ENCODE measurements around the gene PEF1. TPM values are rescaled to one million over a fixed set of nuclear protein-coding genes. Genes with fewer than 3 reads are reported as not detected.

The PEF1 gene
- total RNA-seq, 1 experiment from 2014 or later, result 88.4 TPM

DNA sequence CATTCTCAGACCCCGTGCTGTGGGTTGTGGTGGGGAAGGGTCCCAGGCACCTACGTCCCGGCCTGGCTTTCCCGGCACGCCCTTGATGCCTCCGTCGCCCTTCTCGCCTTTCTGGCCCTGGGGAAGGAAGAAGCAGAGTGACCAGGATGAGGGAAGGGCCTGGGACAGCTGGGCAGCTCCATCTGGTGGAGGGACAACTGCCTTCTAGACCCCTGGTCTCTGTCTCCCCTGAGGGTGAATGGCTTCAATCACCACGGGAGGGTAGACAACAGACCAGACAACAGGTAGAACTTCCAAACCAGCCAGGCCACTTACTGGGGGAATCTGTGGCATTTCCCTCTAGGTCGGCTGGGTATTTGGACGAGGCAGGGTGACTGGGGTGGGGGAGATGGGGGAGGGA is 47.3 kb upstream of the PEF1 start:
- Histone ChIP-seq H3K9me3 (ENCODE audit: low read length) (no peaks in the 10 kb centered on the region), H3K79me2 (ENCODE audit: low read length) (no peaks in the 10 kb centered on the region), H4K20me1 (ENCODE audit: low read length) (no peaks in the 10 kb centered on the region), H3K27ac (ENCODE audit: low read length) (no peak overlapping the region), H3K4me1 (ENCODE audit: insufficient read depth, low read length) (peaks cover 27% of the 10 kb centered on the region), H2AFZ (ENCODE audit: low read length) (no peak overlapping the region), H3F3A (ENCODE audit: low read length, unreplicated experiment) (no peaks in the 10 kb centered on the region), H3K27me3 (ENCODE audit: low read length) (no peaks in the 10 kb centered on the region), H3K4me3 (ENCODE audit: low read length) (no peak overlapping the region), H3K4me2 (ENCODE audit: low read length) (no peak overlapping the region), H3K9ac (ENCODE audit: low read length) (no peak overlapping the region), H3K36me3 (ENCODE audit: low read depth, low read length) (no peaks in the 10 kb centered on the region), H3K9me2 (replicated peaks; ENCODE audit: low read length) (no peaks in the 10 kb centered on the region)
- DNase-seq (no peak), ATAC-seq (no peak)
- BruUV-seq (replicated peaks), result no TSS peak
- intact Hi-C loops (cut with micrococcal nuclease), result no loop called here
- ChIA-PET POLR2A (ENCODE audit: unreplicated experiment) (interaction anchor here (0.7 kb wide), 1 partner anchor 429 kb away, joined by 3 read pairs; no protein-coding TSS in a partner anchor), CTCF (no interaction called here)
- TF ChIP-seq, protein P1, sequence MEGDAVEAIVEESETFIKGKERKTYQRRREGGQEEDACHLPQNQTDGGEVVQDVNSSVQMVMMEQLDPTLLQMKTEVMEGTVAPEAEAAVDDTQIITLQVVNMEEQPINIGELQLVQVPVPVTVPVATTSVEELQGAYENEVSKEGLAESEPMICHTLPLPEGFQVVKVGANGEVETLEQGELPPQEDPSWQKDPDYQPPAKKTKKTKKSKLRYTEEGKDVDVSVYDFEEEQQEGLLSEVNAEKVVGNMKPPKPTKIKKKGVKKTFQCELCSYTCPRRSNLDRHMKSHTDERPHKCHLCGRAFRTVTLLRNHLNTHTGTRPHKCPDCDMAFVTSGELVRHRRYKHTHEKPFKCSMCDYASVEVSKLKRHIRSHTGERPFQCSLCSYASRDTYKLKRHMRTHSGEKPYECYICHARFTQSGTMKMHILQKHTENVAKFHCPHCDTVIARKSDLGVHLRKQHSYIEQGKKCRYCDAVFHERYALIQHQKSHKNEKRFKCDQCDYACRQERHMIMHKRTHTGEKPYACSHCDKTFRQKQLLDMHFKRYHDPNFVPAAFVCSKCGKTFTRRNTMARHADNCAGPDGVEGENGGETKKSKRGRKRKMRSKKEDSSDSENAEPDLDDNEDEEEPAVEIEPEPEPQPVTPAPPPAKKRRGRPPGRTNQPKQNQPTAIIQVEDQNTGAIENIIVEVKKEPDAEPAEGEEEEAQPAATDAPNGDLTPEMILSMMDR (conservative IDR thresholded peaks at IDR 0.05; ENCODE audit: low read depth, low read length), result no peak
- no peak for TF ChIP-seq EZH2phosphoT487 (IDR thresholded peaks at IDR 0.05; ENCODE audit: borderline replicate concordance, low read length)
- no peak for TF ChIP-seq EZH2 (IDR thresholded peaks at IDR 0.05; ENCODE audit: low read length, unreplicated experiment)

DNA sequence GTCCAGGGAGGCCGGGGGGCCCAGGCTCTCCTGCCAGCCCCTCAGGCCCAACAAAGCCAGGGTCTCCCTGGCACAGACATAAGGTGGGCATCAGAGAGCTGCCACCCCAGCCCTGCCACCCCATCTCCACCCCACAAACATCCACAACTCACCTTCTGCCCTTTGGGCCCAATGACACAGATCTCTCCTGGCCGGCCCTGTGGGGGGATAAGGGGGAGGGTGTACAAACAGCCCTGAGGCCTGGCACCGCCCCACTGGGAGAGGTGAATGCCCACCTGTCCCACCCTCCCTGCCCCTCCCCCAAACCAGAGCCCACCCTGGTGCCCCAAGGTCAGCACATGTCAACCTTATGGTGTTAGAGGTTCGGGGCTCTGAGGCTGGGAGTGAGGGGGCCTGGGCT is 46.8 kb upstream of the PEF1 start:
- H3K9me2 ChIP-seq (replicated peaks; ENCODE audit: low read length), result no peaks in the 10 kb centered on the region
- H3K9me3 ChIP-seq (ENCODE audit: low read length), result no peaks in the 10 kb centered on the region
- H3F3A ChIP-seq (ENCODE audit: low read length, unreplicated experiment), result no peaks in the 10 kb centered on the region
- CTCF ChIA-PET, result no interaction called here
- intact Hi-C loops (cut with micrococcal nuclease), result no loop called here
- POLR2A ChIA-PET (ENCODE audit: unreplicated experiment), result interaction anchor here (0.7 kb wide), 1 partner anchor 428 kb away, joined by 3 read pairs; no protein-coding TSS in a partner anchor
- peaks cover 27% of the 10 kb centered on the region for H3K4me1 ChIP-seq (ENCODE audit: insufficient read depth, low read length)
- H3K9ac ChIP-seq (ENCODE audit: low read length), result no peak overlapping the region
- ATAC-seq (no peak), DNase-seq (no peak)
- no peaks in the 10 kb centered on the region for H3K27me3 ChIP-seq (ENCODE audit: low read length)
- no peak overlapping the region for H2AFZ ChIP-seq (ENCODE audit: low read length)
- no peaks in the 10 kb centered on the region for H3K79me2 ChIP-seq (ENCODE audit: low read length)
- no peaks in the 10 kb centered on the region for H3K36me3 ChIP-seq (ENCODE audit: low read depth, low read length)
- H4K20me1 ChIP-seq (ENCODE audit: low read length), result no peaks in the 10 kb centered on the region
- TF ChIP-seq EZH2 (IDR thresholded peaks at IDR 0.05; ENCODE audit: low read length, unreplicated experiment) (no peak), EZH2phosphoT487 (IDR thresholded peaks at IDR 0.05; ENCODE audit: borderline replicate concordance, low read length) (no peak)
- TF ChIP-seq, protein P1 (conservative IDR thresholded peaks at IDR 0.05; ENCODE audit: low read depth, low read length), result no peak
- H3K4me2 ChIP-seq (ENCODE audit: low read length), result no peak overlapping the region
- no TSS peak for BruUV-seq (replicated peaks)
- H3K4me3 ChIP-seq (ENCODE audit: low read length), result no peak overlapping the region
- no peak overlapping the region for H3K27ac ChIP-seq (ENCODE audit: low read length)

DNA sequence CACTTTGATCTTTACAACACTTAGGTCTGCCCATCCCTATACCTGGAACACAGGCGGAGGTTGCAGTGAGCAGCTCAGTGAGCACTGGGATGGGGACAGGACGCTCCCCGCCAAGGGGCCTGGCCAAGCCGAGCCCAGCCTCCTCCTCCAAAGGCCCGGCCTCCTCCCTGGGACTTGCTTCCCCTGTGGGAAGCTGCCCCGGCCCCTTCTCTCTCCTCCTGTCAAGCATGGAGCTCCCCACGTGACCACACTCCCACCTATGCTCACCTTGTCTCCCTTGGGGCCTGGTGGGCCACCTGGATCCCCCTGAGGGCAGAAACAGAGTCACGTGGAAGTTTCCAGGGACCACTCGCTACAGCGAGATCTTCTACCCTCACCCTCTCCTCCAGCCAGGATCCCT is 46.2 kb upstream of the PEF1 start:
- BruUV-seq (replicated peaks), result no TSS peak
- H3K27me3 ChIP-seq (ENCODE audit: low read length), result no peaks in the 10 kb centered on the region
- DNase-seq (no peak), ATAC-seq (no peak)
- no peak overlapping the region for H3K4me3 ChIP-seq (ENCODE audit: low read length)
- H3K4me1 ChIP-seq (ENCODE audit: insufficient read depth, low read length), result peaks cover 27% of the 10 kb centered on the region
- H3K9me2 ChIP-seq (replicated peaks; ENCODE audit: low read length), result no peaks in the 10 kb centered on the region
- H3K9ac ChIP-seq (ENCODE audit: low read length), result no peak overlapping the region
- no peaks in the 10 kb centered on the region for H4K20me1 ChIP-seq (ENCODE audit: low read length)
- no peaks in the 10 kb centered on the region for H3F3A ChIP-seq (ENCODE audit: low read length, unreplicated experiment)
- POLR2A ChIA-PET (ENCODE audit: unreplicated experiment), result no interaction called here
- no peak overlapping the region for H3K4me2 ChIP-seq (ENCODE audit: low read length)
- no peak overlapping the region for H3K27ac ChIP-seq (ENCODE audit: low read length)
- no peak overlapping the region for H2AFZ ChIP-seq (ENCODE audit: low read length)
- intact Hi-C loops (cut with micrococcal nuclease), result no loop called here
- H3K36me3 ChIP-seq (ENCODE audit: low read depth, low read length), result no peaks in the 10 kb centered on the region
- H3K9me3 ChIP-seq (ENCODE audit: low read length), result no peaks in the 10 kb centered on the region
- no peak for TF ChIP-seq EZH2phosphoT487 (IDR thresholded peaks at IDR 0.05; ENCODE audit: borderline replicate concordance, low read length)
- TF ChIP-seq EZH2 (IDR thresholded peaks at IDR 0.05; ENCODE audit: low read length, unreplicated experiment), result no peak
- TF ChIP-seq, protein P1 (conservative IDR thresholded peaks at IDR 0.05; ENCODE audit: low read depth, low read length), result no peak
- CTCF ChIA-PET, result no interaction called here
- H3K79me2 ChIP-seq (ENCODE audit: low read length), result no peaks in the 10 kb centered on the region
